Brain microvascular endothelial cell (primary cell): Measurements from ENCODE around the gene MT1E.
A peak's percentile ranks its signal among the peaks of the same experiment; 100 is the strongest.

ENCODE experiments used
- DNase-seq: peaks from one replicate; pipeline ENCODE4 v3.0.0-alpha.2; 2020
- H3K27ac ChIP-seq: fragments of 250-450 bp; sonication (Bioruptor Pico); 2 replicates; pipeline ENCODE4 v1.5.1; 2020; ENCODE audit warnings: mild to moderate bottlenecking, moderate library complexity
- H3K27me3 ChIP-seq: fragments of 250-450 bp; sonication (Bioruptor Pico); replicated peaks from 2 replicates; pipeline ENCODE4 v1.5.1; 2020; ENCODE audit warnings: mild to moderate bottlenecking
- H3K36me3 ChIP-seq: fragments of 250-450 bp; sonication (Bioruptor Pico); replicated peaks from 2 replicates; pipeline ENCODE4 v1.5.1; 2020; ENCODE audit warnings: mild to moderate bottlenecking
- H3K4me3 ChIP-seq: 2 replicates; pipeline ENCODE4 v1.5.1; 2011; ENCODE audit warnings: low read depth, mild to moderate bottlenecking, control low read depth, low read length, moderate library complexity
- in situ Hi-C: cut with HindIII; loops from 2 replicates; pipeline ENCODE4 v1.10.0; 2017; ENCODE audit warnings: low sequenced_read_pairs, low pct_ligation_motif_present
- TF ChIP-seq, protein P1 (sequence below): IDR thresholded peaks from 2 replicates; pipeline ENCODE4 v1.5.1; 2011; ENCODE audit warnings: low read depth, mild to moderate bottlenecking, moderate library complexity, low read length, control low read depth, inconsistent platforms; ENCODE audit errors: missing control alignments

Gene MT1E

GRCh38 chr16:56631197-56631596 is 5.6 kb downstream of the MT1E start:
- Histone ChIP-seq H3K27me3 (peaks cover 23% of the 10 kb centered on the region), H3K36me3 (no peaks in the 10 kb centered on the region)
- in situ Hi-C loops, result no loop called here

GRCh38 chr16:56631832-56632155 is 6.2 kb downstream of the MT1E start:
- no peaks in the 10 kb centered on the region for H3K36me3 ChIP-seq
- DNase-seq, result no peak
- in situ Hi-C loops, result no loop called here
- H3K27ac ChIP-seq, result no peak overlapping the region
- peak overlapping the region; percentile 48 for H3K4me3 ChIP-seq
- TF ChIP-seq, protein P1, sequence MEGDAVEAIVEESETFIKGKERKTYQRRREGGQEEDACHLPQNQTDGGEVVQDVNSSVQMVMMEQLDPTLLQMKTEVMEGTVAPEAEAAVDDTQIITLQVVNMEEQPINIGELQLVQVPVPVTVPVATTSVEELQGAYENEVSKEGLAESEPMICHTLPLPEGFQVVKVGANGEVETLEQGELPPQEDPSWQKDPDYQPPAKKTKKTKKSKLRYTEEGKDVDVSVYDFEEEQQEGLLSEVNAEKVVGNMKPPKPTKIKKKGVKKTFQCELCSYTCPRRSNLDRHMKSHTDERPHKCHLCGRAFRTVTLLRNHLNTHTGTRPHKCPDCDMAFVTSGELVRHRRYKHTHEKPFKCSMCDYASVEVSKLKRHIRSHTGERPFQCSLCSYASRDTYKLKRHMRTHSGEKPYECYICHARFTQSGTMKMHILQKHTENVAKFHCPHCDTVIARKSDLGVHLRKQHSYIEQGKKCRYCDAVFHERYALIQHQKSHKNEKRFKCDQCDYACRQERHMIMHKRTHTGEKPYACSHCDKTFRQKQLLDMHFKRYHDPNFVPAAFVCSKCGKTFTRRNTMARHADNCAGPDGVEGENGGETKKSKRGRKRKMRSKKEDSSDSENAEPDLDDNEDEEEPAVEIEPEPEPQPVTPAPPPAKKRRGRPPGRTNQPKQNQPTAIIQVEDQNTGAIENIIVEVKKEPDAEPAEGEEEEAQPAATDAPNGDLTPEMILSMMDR, result no peak
- peaks cover 27% of the 10 kb centered on the region for H3K27me3 ChIP-seq

More at GRCh38 chr16:56631197-56631596, 5.6 kb downstream of the MT1E start:
- H3K27ac ChIP-seq, result no peak overlapping the region
- TF ChIP-seq, protein P1, result no peak
- DNase-seq, result no peak
- no peak overlapping the region for H3K4me3 ChIP-seq

DNA sequence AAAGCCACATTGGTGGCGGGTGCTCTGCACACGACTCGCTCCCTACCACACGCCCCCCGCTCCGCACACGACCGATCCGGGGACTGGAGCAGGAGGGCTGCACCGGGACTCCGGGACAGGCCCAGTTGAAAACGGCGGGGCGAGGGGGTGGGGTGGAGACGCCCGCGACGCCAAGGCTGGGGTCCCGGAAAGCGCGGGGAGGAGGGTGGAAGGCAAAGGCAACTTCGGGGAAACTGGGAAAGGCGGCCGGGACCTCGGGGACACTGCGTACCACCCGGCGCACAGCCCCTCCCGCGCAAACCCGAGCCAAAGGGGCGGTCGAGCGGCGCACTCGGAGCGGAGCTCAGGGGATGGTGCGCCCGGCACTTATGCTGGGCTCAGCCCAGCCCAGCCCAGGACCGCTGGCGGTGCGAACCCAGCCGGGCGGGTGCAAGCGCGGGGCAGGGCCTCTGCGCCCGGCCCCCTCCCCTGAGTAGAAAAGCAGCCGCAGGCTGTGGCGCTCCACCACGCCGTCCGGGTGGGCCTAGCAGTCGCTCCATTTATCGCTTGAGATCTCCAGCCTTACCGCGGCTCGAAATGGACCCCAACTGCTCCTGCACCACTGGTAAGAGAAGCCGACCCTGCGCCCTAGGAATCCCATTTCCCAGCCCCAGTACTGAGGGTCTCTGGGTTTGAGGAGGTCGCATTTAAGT is 6.7 kb downstream of the MT1E start, which contains the start of gene MT1M:
MT1M (plus strand) TSS at position 504 of the 692 bp plus-strand sequence; CDS start at position 577, 73 bp downstream.
- no peaks in the 10 kb centered on the region for H3K36me3 ChIP-seq
- in situ Hi-C loops, result no loop called here
- DNase-seq, result no peak
- H3K4me3 ChIP-seq, result peak within 1 kb of the TSS; percentile 48
- H3K27ac ChIP-seq, result no peak within 1 kb of the TSS
- H3K27me3 ChIP-seq, result peaks cover 31% of the 10 kb centered on the region
- TF ChIP-seq, protein P1, result no peak

- no peaks in the 10 kb centered on the region for H3K36me3 ChIP-seq
- TF ChIP-seq, protein P1, result no peak
- DNase-seq, result no peak
- in situ Hi-C loops, result no loop called here
- H3K27ac ChIP-seq, result no peak overlapping the region
- peak overlapping the region; percentile 48 for H3K4me3 ChIP-seq
- H3K27me3 ChIP-seq, result peaks cover 32% of the 10 kb centered on the region
Observed at GRCh38 chr16:56632848-56633365, 7.3 kb downstream of the MT1E start.

DNA sequence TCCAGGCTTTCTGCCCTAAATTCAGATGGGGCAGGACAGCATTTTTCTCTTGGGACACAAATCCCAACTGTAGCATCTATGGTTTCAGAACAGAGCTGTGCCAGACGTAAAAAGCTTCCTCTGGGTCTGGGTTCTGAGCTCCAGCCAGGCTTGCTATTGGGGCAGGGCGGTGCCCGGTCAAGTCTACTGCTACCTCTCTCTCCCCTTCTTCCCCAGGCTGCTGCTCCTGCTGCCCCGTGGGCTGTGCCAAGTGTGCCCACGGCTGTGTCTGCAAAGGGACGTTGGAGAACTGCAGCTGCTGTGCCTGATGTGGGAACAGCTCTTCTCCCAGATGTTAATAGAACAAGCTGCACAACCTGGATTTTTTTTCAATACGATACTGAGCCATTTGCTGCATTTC is 8.0 kb downstream of the MT1E start:
- no peak overlapping the region for H3K27ac ChIP-seq
- TF ChIP-seq, protein P1, result no peak
- H3K27me3 ChIP-seq, result peaks cover 32% of the 10 kb centered on the region
- no peaks in the 10 kb centered on the region for H3K36me3 ChIP-seq
- in situ Hi-C loops, result no loop called here
- H3K4me3 ChIP-seq, result no peak overlapping the region
- DNase-seq, result no peak
